Measurements from ENCODE around the gene EDAR.

The EDAR gene

DNA sequence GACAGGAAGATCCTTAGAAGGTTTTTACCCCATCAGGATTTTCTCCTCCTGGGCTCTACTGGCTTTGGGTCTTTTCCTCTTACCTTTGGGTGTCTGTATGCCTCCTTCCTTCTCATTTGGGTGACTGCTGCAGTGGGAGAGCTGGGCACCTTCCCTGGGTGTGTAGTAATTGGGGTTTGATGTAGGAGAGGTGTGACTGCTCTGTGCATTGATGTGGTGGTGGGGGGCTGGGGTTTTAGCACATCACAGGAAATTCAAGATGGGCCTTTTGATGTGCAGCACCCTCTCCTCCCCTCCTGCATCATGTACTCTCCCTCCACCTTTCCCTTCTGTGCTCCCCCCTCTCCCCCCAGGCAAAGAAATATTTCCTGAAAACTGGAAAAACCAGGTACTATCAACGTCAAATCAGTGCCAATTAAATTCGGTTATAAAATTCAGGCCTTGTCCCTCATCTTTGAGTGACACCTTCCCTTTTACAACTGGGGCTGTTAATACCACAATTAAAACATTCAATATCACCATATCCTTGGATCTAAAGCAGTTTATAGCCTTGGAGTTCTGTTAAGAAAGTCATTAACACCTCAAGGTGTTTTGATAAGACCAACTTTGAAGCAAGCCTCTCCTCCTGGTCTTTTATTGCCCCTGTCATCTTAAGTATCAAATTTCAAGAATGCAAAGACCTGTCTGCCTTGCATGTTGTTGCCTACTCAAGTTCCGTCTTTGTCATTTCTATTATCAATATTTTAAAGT, 23.3 kb downstream of the EDAR start:
- DNase-seq, result peak; percentile 51

DNA sequence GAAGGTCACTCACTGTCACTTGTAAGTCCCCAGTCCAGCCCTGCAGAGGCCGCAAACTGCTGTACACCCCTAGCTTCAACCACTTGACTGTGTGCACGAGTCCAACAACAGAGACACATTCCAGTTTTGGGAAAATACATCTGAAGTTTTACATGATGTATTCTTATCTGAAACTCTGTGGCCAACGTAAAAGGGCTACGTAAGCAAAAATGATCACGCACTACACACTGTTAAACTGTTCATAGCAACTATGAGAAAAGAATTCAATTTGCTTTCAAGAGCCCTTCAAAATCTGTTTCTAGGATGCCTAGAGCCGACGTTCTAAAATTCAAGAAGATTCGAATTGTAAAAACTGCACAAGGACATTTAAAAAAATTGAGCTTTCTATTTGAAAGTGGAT, 26.0 kb downstream of the EDAR start:
- DNase-seq, result no peak

GRCh38 chr2:108961796-108962195, 27.2 kb downstream of the EDAR start:
- DNase-seq, result no peak

DNA sequence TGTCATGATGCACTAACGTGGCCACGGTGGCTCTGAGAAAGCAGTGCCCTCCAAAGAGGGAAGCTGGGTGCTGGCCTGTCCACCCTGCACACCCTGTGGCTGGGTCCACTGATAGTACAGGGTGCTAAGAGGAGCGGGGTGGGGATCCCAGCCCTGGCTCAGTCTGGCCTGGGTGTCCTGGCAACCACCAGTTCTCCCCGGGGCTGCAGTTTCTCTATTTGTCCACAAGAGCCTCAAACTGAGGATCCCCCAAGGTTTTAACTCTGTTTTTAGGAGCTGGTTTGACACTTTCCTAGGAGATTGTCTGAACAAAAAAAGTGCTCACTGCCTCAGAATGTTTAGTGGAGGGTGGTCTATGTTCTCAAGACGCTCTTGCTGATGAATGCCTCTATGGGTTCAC, 29.0 kb downstream of the EDAR start:
- DNase-seq, result no peak

- no peak for DNase-seq
Measured at GRCh38 chr2:108959401-108959800, 29.6 kb downstream of the EDAR start.

DNA sequence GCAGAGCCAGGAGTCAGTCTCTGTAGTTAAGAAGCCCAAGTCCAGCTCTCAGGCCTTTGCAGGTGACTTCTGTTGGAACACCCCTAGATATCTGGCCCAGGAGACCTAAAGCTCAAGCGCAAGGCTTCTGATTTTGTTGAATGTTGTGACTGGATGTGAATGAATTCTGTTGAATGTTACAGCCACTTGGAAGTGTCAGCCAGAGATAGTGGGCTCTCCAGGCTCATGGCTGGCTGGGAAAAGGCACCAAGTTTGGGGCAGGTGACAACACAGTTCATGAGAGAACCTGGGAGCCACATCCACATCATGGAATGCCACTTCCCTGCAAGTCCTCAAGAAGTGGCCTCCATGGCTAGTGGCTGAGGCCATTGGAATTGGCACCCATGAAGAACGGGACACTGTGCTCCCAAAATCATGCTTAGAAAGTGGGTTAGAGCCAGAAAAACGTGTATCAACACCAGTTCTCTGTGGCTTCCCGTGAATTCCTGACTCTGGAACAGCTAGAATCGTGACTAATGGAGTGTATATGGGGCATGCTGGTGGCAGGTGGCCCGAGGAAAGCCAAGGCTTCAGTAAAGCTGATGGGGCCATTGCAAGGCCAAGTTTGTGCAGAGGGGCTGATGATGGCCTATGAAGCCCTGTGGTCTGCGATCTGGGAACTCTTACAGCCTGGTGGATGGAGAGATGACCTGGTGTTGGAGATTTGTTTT, 30.2 kb downstream of the EDAR start:
- DNase-seq, result no peak

- no peak for DNase-seq
Measured at GRCh38 chr2:108958002-108958401, 31.0 kb downstream of the EDAR start.

DNA sequence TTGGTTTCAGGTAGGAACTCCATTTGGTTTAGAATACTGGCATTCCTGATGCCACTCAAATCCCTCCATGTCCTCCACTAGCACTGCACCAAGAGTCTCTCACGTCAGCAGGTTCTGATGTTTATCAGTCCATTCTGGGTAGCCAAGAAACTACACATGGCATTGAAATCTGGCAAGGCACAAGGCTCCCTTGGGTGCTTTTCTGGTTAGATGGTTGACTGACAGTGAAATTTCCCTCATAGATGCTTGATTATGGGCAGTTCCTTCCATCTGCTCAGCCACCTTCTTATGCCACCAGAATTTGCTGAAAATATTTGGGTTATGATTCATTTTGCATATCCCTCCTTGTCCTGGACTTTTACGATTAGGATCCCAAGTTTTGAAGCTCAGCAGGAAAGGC, 32.6 kb downstream of the EDAR start:
- DNase-seq, result no peak

- no peak for DNase-seq
Measured at GRCh38 chr2:108950369-108951135, 38.5 kb downstream of the EDAR start.

- no peak for DNase-seq
Measured at GRCh38 chr2:108949316-108950239, 39.4 kb downstream of the EDAR start.

DNA sequence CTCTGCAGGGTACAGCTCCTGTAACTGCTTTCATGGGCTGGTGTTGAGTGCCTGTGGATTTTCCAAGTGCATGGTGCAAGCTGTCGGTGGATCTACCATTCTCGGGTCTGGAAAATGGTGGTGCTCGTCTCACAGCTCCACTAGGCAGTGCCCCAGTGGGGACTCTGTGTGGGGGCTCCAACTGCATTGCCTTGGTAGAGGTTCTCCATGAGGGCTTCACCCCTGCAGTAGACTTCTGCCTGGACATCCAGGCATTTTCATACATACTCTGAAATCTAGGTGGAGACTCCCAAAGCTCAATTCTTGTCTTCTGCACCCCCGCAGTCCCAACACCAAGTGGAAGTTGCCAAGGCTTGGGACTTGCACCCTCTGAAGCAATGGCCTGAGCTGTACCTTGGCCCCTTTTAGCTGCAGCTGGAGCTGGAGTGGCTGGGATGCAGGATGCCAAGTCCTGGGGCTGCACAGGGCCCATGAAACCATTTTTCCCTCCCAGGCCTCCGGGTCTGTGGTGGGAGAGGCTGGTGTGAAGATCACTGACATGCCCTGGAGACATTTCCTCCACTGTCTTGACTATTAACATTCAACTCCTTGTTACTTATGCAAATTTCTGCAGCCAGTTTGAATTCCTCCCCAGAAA, 41.6 kb downstream of the EDAR start:
- no peak for DNase-seq

DNA sequence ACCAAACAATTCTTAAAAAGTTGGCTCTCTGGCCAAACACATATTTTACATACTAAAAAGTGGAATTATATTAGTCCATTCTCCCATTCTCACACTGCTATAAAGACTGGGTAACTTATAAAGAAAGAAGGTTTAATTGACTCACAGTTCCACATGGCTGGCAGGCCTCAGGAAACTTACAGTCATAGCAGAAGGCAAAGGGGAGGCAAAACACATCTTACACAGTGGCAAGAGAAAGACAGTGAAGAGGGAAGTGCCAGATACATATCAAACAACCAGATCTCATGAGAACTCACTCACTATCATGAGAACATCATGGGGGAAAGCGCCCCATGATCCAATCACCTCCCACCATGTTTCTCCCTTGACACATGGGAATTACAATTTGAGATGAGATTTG, 42.6 kb downstream of the EDAR start:
- DNase-seq, result no peak

DNA sequence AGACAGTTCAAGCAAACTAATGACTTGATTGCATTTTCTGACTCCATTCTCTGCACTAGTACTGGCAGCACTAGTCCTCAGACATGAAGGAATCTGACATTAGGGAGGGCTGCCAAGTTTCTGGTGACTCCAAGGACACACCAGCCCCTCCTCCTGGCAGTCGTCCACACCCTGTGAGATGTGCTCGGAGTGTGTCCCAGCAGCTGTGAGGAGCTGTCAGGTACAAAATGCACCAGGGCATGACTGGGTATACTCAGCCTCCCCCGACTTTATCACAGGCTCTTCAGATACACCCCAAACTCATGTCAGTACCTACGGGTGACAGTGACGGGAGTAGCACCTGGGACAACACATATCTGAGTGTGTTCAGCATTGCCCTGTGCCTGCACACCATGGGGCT, 43.1 kb downstream of the EDAR start:
- DNase-seq, result no peak

DNA sequence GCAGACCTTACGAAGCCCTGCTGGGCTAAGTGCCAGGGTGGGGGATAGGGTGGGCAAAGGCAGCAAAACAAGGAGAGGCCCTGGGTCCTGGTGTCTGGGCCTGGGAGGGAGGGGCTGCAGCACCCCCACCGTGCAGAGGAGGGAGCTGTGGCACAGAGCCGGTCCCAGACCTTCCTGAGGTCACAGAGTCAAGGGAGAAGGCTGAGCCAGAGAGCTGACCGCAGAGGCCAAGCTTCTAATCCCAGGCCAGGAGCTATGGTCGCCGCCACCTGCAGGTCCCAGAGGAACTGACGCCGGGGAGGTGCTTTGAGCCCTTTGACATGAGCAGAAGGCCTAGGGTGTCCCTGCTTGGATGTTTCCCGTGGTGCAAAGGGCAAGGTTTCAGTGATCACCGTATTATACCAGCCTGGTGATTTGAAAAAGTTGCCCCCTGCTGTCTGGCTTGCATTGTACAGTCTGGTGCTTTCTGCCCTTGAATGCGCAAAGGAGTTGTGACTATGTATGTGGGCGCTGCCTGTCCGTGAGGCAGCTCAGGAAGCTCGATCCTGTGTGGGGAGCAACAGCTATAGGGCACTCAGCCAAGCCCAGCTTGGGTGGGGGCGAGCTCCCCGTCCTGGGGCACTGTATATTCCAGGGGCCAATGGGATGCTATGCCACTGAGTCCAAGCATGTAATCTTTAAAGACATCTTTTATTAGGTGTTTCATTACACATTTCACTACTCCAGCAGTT, 44.3 kb downstream of the EDAR start:
- no peak for DNase-seq

DNA sequence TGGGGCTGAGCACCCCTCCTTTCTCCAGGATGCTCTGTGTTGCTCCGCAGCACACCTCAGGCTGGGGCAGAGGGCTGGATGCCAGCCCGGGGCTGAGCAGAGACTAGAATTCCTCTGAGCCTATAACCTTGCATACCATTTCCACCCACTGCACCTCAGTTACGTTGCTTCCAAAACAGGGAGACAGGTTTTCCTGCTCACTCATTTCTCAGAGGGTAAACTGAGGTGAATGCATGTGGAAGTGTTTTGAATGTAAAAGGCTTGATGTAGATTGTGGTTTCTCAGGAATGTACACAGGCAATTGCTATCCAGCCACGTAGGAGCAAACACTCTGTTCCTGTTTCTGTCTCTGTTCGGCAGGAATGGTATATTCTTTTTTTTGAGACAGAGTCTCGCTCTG, 45.3 kb downstream of the EDAR start:
- no peak for DNase-seq

DNA sequence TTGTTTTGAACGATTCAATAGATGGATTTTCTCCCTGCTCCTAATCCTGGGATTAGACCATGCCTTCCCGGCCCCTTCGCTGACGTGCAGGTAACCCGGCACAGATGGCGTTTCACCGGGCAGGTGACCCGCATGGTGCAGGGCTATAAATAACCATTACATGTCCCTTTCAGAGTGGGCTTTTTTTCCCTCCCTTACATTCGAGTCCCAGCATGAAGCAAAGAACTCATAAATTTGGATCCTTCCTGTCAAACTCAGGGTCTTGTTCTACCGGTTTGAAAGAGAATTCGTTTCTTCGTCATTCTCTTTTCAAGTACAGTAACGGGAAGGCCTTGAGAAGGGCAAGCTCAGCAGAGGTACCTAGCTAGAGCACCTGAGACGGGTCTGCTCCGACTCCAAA, 46.1 kb downstream of the EDAR start:
- DNase-seq, result no peak

GRCh38 chr2:108942231-108942825, 46.7 kb downstream of the EDAR start:
- no peak for DNase-seq

DNA sequence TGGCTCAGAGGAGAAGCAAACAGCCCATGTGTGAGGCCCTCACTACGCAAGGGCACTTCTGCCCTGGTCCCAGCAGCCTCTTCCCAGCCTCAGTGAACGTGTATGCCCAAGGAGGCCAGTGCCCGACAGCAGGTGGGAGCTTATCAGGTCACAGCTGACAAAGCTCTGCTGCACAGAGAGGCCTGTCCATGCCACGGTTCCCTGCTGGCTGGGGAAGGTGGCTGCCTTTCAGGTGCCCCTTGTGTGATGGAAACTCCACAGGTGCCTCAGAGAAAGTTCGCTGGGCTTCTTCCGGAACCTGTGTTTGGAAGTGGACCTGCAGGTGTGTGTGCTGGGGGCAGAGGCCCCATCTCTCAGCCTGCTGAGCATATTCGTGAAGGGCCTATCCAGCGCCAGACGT, 47.3 kb downstream of the EDAR start:
- DNase-seq, result no peak

GRCh38 chr2:108941161-108941665, 47.8 kb downstream of the EDAR start:
- DNase-seq, result no peak

DNA sequence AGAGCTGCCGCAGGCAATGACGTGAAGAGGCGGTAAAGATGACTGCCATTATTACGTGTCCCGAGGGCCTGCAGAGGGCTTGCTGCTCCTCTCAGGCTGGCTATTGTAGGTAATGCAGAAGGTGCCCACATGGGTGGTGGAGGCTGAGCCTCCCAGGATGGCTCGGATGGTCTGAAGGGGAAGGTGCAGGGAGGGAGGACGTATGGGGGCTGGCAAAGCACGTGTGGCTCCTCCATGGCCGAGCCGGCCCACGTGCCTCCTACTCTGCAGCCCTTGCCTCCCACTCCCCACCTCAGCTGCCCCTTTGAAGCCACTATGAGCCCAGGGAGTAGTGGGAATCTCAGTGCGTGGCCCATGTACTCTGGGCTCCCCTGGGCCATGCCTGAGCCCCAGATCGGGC, 48.9 kb downstream of the EDAR start:
- DNase-seq, result no peak
